ENCODE results near the gene NPDC1.
A peak's percentile ranks its signal among the peaks of the same experiment; 100 is the strongest.
"Not testable (repeated sequence)": the region's sequence is repeated elsewhere in the genome, so short reads cannot be mapped to it uniquely, and the experiment has no call there.

Gene NPDC1

GRCh38 chr9:137040568-137040967 is 5.4 kb downstream of the NPDC1 start:
- no peak for DNase-seq (ENCODE audit: low read depth in 2 of 2)

- no peak for DNase-seq (ENCODE audit: low read depth in 2 of 2)
Observed at GRCh38 chr9:137039611-137040366, 6.2 kb downstream of the NPDC1 start.

- DNase-seq (ENCODE audit: low read depth in 2 of 2): no peak
Observed at GRCh38 chr9:137038916-137039315, 7.1 kb downstream of the NPDC1 start.

- no peak for DNase-seq (ENCODE audit: low read depth in 2 of 2)
Observed at GRCh38 chr9:137037483-137037882, 8.5 kb downstream of the NPDC1 start.

GRCh38 chr9:137037035-137037434 is 8.9 kb downstream of the NPDC1 start:
- no peak for DNase-seq (ENCODE audit: low read depth in 2 of 2)

GRCh38 chr9:137035937-137036336 is 10.0 kb downstream of the NPDC1 start:
- no peak for DNase-seq (ENCODE audit: low read depth in 2 of 2)

- no peak for DNase-seq (ENCODE audit: low read depth in 2 of 2)
Observed at GRCh38 chr9:137035507-137035834, 10.5 kb downstream of the NPDC1 start.

GRCh38 chr9:137034709-137035506 is 11.1 kb downstream of the NPDC1 start:
- DNase-seq (ENCODE audit: low read depth in 2 of 2): peak; percentile 76 to 80

- no peak for DNase-seq (ENCODE audit: low read depth in 2 of 2)
Observed at GRCh38 chr9:137034039-137034708, 11.8 kb downstream of the NPDC1 start.

- DNase-seq (ENCODE audit: low read depth in 2 of 2): not testable (repeated sequence)
Observed at GRCh38 chr9:137033481-137033880, 12.5 kb downstream of the NPDC1 start.

GRCh38 chr9:137032858-137033257 is 13.1 kb downstream of the NPDC1 start:
- DNase-seq (ENCODE audit: low read depth in 2 of 2): no peak

- no peak for DNase-seq (ENCODE audit: low read depth in 2 of 2)
Observed at GRCh38 chr9:137031904-137032640, 13.9 kb downstream of the NPDC1 start, which contains the start of gene FUT7. FUT7 (minus strand) TSS chr9:137032088; CDS start chr9:137031991, 97 bp downstream.

- no peak for DNase-seq (ENCODE audit: low read depth in 2 of 2)
Observed at GRCh38 chr9:137030538-137031527, 15.1 kb downstream of the NPDC1 start.

GRCh38 chr9:137030006-137030405 is 16.0 kb downstream of the NPDC1 start:
- no peak for DNase-seq (ENCODE audit: low read depth in 2 of 2)

GRCh38 chr9:137029058-137029936 is 16.7 kb downstream of the NPDC1 start:
- peak in 1 of 2 donors; percentile 50 for DNase-seq (ENCODE audit: low read depth in 2 of 2)

- DNase-seq (ENCODE audit: low read depth in 2 of 2): peak in 1 of 2 donors; percentile 67
Observed at GRCh38 chr9:137028263-137029057, 17.5 kb downstream of the NPDC1 start.

GRCh38 chr9:137027369-137028262 is 18.4 kb downstream of the NPDC1 start, which contains the start of gene ABCA2:
ABCA2 (minus strand) TSS chr9:137028237; CDS start chr9:137028140, 97 bp downstream.
- DNase-seq (ENCODE audit: low read depth in 2 of 2): no peak

- no peak for DNase-seq (ENCODE audit: low read depth in 2 of 2)
Observed at GRCh38 chr9:137026828-137027227, 19.1 kb downstream of the NPDC1 start.
